Glomerular visceral epithelial cell (primary cell): Measurements from ENCODE around the gene MYL3.
"Not testable (repeated sequence)": the region's sequence is repeated elsewhere in the genome, so short reads cannot be mapped to it uniquely, and the experiment has no call there.

Source experiments
- DNase-seq: peaks from one replicate; pipeline ENCODE4 v3.0.0-alpha.2; 2016; ENCODE audit errors: extremely low spot score

MYL3 gene

DNA sequence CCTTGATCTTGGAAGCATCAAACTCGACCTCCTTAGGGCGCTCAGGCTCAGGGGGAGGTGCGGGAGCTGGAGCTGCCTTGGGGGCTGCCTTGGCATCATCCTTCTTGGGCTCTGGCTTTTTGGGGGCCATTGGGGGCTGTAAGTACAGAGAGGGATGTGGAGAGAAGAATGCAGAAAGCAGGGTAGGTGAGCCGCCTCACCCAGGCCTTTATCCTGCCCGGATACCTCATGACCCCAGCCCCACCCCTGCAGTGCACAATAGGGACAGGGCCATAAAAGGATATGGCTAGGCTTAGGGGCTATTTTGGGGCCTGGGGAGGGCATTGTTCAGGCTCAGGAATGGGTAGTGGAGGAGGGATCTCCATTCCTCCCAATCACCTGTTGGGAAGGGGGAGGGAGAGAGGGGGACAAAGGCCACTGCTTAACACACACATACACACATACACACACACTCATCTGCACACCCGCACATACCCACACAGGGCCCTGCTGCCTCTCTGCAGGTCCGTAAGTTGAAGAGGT lies at the start of gene MYL3:
TSS of gene MYL3 (minus strand) at position 184 of the 522 bp plus-strand sequence. CDS start at position 130, 54 bp downstream.
- no peak for DNase-seq

DNA sequence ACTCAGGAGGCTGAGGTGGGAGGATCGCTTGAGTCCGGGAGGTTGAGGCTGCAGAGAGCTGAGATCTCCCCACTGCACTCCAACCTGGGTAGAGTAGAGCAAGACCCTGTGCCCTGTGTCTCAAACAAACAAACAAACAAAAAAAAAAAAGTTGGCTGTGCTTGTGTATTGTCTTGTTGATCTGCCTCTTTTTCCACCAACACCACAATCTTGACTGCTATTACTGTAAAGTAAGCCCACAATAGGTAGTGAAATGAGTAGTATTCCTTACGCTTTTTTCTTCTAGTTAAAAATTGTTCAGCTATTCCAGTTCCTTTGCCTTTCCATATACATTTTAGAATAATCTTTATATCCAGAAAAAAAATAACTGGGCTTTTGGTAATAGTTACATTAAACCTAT lies 49.7 kb upstream of the MYL3 start:
- DNase-seq: no peak

DNA sequence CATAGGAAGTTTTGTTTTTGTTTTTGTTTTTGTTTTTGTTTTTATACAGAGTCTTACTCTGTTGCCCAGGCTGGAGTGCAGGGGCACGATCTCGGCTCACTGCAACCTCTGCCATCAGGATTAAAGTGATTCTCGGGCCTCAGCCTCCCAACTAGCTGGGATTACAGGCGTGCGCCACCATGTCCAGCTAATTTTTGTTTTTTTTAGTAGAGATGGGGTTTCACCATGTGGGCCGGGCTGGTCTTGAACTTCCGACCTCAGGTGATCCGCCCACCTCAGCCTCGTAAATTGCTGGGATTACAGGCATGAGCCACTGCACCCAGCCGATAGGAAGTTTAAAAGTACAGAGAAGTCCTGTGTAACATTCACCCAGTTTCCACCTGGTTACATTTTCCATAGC lies 47.7 kb upstream of the MYL3 start:
- DNase-seq: not testable (repeated sequence)

DNA sequence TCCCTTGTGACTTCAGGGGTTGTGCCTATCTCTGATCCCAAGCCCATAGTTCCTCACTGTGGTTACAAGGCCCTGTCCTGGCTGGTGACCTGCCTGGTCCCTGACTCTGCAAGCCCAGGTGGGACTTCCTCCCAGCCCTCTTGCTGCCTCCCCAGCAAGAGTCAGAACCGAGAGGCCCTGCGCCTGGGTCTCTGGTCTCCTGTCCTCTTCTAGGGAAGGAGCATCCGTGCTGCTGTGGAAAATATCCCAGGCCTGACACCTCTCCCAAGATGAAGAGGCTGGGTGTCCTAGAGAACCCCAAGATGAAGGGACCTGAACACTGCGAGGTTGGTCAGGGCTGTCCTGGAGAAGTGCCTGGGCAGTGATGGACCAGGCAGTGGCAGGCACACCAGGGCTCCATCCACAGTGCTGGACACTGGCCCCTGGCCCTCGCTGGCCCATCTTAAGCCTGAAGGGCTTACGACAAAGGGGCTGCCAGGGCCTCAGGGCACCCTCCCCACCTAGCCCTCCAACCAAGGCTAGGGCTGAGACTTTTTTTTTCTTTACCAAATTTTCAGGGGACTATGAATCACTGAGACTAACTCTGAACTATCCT lies 47.0 kb upstream of the MYL3 start:
- no peak for DNase-seq

DNA sequence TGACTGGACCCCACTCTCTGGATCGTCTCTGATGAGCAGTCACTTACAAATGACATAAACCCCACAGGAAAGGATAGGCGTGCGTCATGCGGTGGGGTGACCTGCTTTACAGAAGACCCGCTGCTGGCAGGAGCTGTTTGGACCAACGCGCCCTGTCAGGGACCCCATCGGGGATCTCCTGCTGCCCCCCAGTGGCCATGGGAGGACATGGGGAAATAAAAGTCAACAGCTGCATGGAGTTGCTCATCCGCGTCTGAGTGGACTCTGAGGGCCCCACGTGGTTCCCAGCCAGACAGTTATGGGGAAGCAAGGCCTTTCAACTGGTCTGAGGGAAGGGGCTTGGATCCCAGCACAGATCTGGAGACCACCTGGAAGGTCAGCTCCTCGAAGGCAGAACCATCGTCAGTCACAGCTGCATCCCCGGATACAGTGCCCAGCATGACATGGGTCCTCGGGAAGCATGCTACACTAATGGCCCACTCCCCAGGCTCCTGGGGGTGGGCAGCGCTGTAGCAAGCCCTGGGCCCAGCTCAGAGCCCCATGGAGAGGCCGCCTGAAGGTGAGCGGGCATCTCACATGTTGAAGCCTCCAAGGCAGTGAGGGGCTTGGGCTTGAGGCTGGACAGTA lies 46.4 kb upstream of the MYL3 start:
- DNase-seq: peak; percentile 84

DNA sequence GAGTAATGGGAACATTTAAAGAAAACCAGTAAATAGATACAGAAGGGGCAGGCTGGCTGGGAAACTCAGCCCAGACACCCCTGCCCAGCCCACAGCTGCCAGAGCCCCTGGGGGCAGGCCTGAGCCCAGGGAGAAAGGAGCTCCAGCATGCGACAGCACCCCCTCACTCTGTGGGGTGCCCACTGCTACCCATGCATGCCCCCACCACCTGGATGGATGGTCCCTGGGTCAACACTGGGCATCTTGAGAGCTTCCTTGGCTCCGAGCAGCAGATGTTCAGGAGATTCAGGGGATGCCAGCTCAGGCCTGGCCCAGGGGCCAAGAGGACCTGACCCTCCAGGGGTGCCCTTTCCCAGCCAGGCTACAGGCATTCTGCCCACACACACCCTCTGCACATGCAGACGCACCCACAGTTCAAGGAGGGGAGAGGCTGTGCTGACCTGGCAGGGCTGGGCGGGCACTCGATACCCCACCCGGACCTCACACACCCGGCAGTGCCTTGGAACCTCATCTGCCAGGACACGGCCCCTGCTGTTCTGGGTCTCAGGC lies 45.8 kb upstream of the MYL3 start:
- no peak for DNase-seq

DNA sequence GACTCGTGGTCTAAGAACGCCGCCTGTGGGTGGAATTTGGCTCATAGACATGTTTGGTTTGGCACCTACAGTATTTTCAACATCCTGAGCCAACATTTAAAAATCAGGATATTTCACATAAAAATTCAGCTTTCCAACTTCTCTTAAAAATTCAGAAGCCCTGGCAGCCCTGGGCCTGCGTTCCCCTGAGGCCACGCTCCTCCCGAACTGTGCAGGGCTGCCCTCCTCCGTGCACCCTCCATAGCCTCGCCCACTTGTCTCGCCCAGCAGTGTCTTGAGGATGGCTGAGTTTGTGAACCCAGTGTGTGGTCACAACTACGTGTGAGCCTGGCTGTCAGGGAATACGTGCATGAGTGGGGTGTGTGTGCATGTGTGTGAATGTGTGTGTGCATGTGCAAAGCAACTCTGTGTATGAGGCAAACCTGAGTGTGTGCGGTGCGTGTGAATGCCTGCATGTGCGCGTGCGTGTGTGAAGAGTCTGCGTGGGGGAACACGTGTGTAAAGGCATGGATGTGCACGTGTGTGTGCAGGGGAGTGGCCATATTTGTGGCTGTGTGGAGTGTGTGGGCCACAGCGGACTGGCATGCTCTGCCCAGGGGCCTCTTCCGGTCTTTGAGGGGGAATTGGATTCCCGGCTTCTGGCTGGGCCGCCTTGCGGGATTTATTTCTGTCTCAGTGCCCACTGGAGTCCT lies 45.2 kb upstream of the MYL3 start:
- no peak for DNase-seq

DNA sequence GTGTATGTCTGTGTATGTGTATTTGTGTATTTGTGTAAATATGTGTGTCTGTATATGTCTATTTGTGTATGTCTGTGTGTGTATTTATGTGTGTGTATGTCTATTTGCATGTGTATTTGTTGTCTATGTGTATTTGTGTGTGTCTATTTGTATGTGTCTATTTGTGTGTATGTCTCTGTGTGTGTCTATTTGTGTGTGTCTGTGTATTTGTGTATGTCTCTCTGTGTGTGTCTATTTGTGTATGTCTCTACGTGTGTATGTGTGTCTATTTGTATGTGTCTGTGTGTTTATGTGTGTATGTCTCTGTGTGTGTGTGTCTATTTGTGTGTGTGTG lies 44.7 kb upstream of the MYL3 start:
- no peak for DNase-seq

DNA sequence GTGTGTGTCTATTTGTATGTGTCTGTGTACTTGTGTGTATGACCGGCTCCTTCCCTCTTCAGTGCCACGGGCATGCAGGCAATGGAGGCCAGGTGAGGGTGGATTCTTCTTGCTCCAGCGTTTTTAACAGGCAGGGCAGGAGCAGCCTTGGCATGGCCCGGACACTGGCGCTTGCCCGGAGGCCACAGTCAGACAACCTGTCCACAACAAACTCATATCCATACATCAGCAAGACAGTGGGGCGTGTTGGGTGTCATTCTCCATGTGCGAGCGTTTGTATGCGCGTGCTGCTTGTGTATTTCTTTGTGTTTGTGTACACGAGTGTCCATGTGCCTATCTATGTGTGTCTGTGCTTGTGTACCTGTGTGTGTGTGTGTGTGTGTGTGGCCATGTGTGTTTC lies 44.0 kb upstream of the MYL3 start:
- no peak for DNase-seq

DNA sequence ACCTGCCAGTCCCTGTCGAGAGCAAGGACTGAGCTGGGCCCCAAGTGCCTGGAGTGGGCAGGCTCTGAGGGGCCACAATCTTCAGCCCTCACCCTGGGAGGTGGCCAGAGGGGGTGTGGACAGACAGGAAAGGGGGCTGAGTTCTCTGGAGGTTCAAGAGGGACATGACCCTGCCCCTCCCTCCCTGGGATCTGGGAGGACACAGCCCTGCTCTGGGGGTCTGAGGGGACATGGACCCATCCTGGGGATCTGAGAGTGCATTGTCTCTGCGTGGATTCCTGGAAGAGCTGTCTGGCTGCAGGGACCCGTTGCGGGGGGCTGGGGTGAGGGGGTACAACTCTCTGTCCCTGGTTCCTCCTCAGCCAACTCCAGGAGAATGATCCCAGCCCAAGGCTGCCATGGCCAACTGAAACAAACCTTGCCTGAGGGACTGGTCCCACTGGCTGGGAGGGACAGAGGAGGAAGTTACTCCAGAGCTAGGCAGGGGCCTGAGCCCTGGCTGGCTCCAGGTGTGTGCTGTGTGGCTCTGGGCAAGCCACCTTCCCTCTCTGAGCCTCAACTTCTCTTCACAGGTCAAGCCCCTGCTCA lies 43.3 kb upstream of the MYL3 start:
- DNase-seq: no peak

DNA sequence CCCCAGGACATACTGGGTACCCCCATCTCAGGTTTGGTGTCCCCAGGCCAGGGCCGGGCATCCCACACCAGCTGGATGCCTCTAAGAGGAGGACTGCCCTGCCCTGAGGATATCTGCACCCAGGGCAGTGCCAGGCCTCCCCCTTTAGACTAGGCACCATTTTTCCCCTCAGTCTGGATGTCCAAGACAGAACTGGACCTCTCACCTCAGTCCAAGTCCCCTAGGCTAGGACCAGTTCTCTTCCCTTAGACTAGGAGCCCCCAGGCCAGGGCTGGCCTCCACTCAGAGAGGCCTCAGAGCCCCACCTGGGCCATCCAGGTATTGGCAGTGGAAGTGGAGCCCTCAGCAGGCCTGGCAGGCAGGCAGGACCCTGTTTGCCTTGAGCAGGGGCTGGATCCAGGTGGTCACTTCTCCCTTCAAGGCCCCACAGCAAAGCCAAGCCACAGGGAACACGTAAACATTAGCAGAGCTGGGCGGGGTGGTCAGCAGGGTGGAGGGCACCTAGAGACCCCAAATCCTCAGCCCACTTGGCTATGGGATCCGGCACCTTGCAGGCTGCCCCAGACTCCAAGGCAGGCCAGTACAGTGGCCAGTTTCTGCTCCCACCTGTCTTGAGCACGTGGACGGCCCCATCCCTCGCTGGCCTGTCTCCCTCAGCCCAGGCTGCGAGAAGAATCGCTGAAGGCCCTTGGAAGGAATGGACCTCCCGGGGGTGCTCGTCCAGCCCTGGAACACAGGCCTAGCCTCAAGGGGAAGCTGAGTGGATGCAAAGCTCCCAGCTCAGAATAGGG lies 42.6 kb upstream of the MYL3 start:
- no peak for DNase-seq

DNA sequence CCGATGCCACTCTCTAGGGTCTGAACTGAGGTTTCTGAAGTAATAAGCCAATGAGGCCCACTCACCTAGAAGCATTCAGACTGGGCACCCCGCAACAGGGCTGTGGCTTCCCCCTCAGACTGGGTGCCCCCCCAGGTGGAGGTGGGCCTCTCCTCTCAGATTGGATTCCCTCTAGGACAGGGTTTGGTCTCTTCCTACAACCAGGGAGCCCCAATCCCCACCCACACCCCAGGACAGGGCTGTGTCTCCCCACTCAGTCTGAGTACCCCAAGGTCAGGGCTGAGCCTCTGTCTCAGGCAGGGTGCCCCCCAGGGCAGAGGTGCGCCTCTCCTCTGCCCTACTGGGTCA lies 41.9 kb upstream of the MYL3 start:
- DNase-seq: no peak

DNA sequence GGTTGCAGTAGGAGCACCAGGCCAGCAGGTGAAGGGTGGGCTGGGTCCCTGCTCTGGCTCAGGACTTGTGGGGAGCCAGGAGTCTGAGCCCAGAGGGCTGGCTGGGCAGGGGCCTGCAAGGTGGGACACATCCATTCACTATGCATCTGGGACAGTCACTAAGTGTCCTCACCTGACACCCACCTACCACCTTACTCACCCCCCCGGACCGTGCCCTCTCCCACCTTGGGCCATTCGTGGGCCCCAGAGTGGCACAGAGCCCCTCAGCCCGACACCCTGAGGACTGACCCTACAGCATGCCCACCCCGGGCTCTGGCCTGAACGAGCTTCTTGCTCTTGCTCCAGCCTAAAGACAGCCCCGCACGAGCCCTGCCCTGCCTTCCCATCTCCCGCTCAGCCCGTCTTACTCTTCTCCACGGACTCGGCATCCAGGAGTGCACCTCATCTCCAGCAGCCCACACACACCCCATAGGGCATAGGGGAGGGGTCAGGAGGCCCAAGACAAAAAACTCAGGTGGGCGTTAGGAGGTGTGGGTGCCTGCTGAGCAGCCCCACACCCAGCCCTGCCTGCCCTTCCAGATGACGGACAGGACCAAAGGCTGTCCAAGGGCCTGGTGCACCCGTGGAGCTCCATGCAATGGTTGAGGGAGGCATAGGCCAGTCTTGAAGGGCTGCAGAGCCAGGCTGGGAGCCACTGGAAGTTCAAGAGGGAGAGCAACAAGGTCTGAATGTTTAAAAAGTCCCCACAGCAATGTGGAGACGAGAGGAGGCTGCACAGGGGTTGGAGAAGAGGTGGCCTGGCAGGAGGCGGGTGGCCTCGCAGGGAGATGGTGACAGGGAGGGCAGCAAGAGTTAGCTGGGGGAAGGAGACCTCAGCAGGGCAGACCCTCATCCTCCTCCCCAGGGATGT lies 41.3 kb upstream of the MYL3 start:
- DNase-seq: no peak

DNA sequence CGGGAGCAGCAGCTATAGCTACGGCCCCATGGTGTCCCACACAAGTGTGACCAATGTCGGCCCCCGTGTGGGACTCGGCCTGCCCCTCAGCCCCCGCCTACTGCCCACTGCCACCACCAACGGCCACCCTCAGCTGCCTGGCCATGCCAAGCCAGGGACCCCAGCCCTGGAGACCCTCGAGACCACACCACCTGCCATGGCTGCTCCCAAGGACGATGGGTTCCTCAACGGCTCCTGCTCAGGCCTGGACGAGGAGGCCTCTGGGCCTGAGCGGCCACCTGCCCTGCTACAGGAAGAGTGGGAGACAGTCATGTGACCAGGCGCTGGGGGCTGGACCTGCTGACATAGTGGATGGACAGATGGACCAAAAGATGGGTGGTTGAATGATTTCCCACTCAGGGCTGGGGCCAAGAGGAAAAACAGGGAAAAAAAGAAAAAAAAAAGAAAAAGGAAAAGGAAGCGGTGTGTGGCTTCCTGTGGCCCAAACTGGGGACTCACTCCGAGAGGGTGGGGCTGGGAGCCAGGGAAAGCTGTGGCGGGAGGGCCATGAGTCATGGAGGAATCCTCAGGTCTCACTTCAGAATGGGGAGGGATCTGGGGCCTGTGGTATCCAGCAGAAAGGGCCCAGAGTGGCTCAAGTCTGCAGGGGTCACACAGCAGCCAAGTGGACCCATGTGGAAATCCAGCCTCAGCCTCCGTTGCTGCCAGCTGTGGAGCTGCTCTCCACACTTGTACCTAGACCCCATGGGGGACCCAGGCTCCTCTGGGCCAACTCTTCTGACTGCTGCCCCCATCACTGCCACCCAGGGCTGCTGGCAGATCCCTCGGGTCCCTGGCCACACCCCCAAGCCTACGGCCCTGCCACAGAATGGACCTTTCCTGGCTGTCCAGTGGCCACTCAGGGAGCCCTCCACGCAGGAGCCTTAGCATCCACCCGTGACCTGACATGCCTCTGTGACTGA lies 40.4 kb upstream of the MYL3 start:
- DNase-seq: peak; percentile 69

DNA sequence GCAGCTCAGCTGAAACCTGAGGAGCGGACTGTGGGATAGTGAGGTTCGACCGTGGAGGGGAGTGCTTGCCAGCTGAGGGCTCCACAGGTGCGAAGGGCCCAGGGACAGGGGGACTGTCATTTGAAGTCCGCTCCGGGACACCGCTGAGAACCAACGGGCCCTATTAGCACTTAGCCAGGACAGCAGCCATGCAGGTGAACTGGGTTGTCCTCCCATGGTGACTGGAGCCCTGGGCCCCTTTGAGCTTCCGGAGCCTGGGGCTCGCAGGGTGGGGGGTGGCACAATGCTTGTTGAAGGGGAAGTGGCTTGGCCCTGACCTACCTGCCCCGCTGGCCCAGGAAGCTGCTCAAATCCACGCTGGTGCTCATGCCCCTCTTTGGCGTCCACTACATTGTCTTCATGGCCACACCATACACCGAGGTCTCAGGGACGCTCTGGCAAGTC lies 39.0 kb upstream of the MYL3 start:
- no peak for DNase-seq

DNA sequence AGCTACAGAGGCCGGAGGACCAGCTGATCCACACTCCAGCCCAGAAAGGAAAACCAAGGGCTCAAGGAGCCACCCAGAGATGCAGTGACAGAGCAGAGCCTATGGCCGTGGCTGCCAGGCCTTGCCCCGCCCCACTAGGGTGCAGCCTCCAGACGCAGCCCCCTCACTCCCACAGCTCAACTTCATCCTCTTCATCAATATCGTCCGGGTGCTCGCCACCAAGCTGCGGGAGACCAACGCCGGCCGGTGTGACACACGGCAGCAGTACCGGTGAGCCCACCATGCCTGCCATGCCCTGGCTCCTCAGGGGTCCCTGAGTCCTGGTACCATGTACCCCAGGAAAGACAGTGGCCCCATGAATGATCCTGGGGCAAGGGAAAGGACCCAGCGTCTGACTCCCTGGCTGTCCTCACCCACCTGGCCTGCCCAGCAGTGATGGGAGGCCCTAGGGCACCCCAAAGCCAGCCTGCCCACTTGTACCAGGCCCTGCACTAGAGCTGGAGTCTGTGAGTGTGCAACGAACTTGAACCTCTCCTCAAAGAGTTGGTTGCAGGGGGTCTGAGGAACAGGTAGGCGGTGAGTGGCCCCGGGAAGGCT lies 38.4 kb upstream of the MYL3 start:
- no peak for DNase-seq

DNA sequence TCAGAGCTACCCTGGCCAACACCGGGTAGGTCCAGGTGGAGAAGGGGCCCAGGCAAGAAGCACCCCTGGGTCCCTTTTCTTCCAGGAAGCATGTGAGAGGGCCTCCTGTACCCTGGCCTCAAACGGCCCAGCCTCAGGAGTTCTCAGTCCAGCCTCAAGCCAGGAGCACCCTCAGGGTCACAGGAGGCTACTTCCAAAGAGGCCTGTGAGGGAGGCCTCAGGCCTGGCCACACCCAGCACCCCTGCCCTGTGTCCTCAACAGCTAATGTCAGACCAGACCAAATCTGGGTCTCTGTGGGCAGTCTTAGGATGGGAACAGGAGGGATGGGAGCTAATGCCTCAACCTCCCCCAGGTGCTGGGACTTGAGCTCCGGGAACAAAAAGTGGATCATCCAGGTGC lies 37.8 kb upstream of the MYL3 start:
- DNase-seq: no peak

DNA sequence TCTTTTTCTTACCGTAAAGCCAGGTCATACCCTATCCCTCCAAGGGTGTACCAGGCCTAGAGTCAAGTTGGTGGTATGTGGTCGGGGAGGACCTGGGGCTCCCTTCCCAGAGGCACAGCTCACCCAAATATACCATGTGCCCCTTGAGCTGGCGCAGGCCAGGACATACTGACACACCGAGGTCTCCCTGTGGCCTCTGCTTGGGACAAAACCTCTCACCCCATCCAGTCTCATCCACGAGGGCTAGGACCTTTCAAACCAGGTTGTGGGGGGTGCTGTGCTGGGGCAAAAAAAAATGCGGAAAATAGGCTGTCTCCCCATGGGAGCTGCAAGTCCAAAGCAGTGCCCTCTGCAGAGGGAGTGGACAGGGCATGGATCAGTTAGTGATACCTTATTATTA lies 37.1 kb upstream of the MYL3 start:
- DNase-seq: no peak

DNA sequence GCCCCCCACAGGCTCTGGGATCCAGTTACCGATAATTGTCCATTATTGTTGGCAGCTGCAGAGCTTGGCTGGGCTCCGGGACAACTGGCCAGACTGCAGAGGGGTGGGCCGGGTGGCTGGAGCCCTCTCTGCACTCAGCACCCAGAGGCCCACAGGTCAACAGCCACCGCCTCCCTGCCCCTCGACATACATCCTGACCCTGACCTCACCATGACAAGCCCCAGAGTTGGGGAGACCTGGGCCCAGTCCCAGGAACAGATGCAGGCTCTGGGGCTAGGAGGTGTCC lies 36.7 kb upstream of the MYL3 start:
- DNase-seq: no peak
